Skeletal muscle cell (primary cell): ENCODE results near the gene FHL2.

Experiments
- DNase-seq: peaks from one replicate; pipeline ENCODE4 v3.0.0-alpha.2; 2010; ENCODE audit warnings: low read depth
- H3K4me3 ChIP-seq: 2 replicates; pipeline ENCODE4 v1.5.1; 2011; ENCODE audit warnings: low read depth, mild to moderate bottlenecking, control low read depth, low read length, moderate library complexity

The FHL2 gene

GRCh38 chr2:105402809-105403208 lies 4.0 kb upstream of the FHL2 start:
- DNase-seq = no peak
- H3K4me3 ChIP-seq = no peak overlapping the region

- H3K4me3 ChIP-seq = no peak overlapping the region
- no peak for DNase-seq
Observed at GRCh38 chr2:105401867-105402266, 3.0 kb upstream of the FHL2 start.

- no peak for DNase-seq
- no peak overlapping the region for H3K4me3 ChIP-seq
Observed at GRCh38 chr2:105400138-105400540, 1.3 kb upstream of the FHL2 start.

GRCh38 chr2:105399207-105399861 lies 483 bp upstream of the FHL2 start:
- peak overlapping the region; percentile 98 for H3K4me3 ChIP-seq
- DNase-seq = no peak

GRCh38 chr2:105397953-105398335 lies 907 bp downstream of the FHL2 start:
- DNase-seq = no peak
- H3K4me3 ChIP-seq = peak overlapping the region; percentile 98

- no peak for DNase-seq
- H3K4me3 ChIP-seq = peak overlapping the region; percentile 98
Observed at GRCh38 chr2:105397025-105397722, 1.7 kb downstream of the FHL2 start.

- peak; percentile 86 for DNase-seq
- H3K4me3 ChIP-seq = peak overlapping the region; percentile 98
Observed at GRCh38 chr2:105396254-105397024, 2.4 kb downstream of the FHL2 start.

GRCh38 chr2:105395691-105396090 lies 3.2 kb downstream of the FHL2 start:
- H3K4me3 ChIP-seq = peak overlapping the region; percentile 98
- no peak for DNase-seq

GRCh38 chr2:105394951-105395611 lies 3.8 kb downstream of the FHL2 start:
- no peak for DNase-seq
- peak overlapping the region; percentile 98 for H3K4me3 ChIP-seq

GRCh38 chr2:105393373-105394055 lies 5.3 kb downstream of the FHL2 start:
- H3K4me3 ChIP-seq = no peak overlapping the region
- DNase-seq = no peak

GRCh38 chr2:105391763-105392662 lies 6.8 kb downstream of the FHL2 start:
- no peak for DNase-seq
- no peak overlapping the region for H3K4me3 ChIP-seq

- DNase-seq = no peak
Observed at GRCh38 chr2:105391058-105391627, 7.7 kb downstream of the FHL2 start.

GRCh38 chr2:105390454-105390853 lies 8.4 kb downstream of the FHL2 start:
- no peak for DNase-seq

More at GRCh38 chr2:105391058-105391627, 7.7 kb downstream of the FHL2 start:
- H3K4me3 ChIP-seq = no peak overlapping the region

GRCh38 chr2:105388971-105389381 lies 9.9 kb downstream of the FHL2 start:
- H3K4me3 ChIP-seq = no peak overlapping the region
- DNase-seq = peak; percentile 81

More at GRCh38 chr2:105390454-105390853, 8.4 kb downstream of the FHL2 start:
- no peak overlapping the region for H3K4me3 ChIP-seq

GRCh38 chr2:105387225-105387624 lies 11.6 kb downstream of the FHL2 start:
- no peak overlapping the region for H3K4me3 ChIP-seq

GRCh38 chr2:105385731-105386540 lies 12.9 kb downstream of the FHL2 start:
- H3K4me3 ChIP-seq = no peak overlapping the region
- DNase-seq = no peak

More at GRCh38 chr2:105387225-105387624, 11.6 kb downstream of the FHL2 start:
- no peak for DNase-seq

GRCh38 chr2:105384861-105385260 lies 14.0 kb downstream of the FHL2 start:
- no peak for DNase-seq
- H3K4me3 ChIP-seq = no peak overlapping the region
